GM12801 (cell line): ENCODE measurements around the gene RBPJ.

Source experiments
- CTCF ChIP-seq: IDR thresholded peaks from one replicate; pipeline ENCODE4 v1.5.1; 2011; ENCODE audit warnings: control low read depth; ENCODE audit not compliant: insufficient read length; ENCODE audit errors: extremely low read depth

Gene RBPJ

DNA sequence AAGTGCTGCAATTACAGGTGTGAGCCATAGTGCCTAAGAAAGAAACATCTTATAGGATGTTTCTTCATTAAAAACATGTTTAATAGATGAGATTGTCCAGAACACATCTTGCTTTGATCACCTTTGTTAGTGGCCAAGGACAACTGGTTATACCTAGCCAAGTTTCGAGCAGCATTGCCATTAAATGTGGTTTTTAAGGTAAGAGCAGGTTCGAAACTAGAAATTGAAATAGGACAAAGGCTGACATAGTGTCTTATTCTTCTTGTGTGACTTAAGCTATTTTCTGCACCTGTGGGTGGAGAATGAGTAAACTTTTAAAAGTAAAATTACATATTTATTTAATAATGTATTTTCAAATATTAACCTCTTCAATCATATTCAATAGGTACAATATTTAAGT is 59.0 kb downstream of the RBPJ start:
- no peak for TF ChIP-seq CTCF

DNA sequence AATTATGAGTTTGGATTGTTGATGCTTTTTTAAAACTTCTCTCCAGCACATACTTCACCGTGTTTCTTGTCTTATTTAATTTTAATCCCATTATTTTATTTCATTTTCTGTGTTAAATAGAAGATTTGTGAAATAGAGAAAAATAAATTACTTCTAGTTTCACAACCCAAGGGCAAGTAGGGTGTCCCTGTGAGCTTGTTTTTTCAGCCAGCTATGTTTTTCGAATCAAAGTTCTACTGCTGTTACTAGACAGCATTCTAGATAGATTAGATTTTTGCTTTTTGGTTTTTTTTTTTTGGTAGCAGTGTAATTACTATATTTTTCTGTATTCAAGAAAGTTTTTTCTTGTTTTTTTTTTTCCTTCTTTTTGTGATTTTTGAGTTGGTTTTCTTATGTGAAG is 59.9 kb downstream of the RBPJ start:
- no peak for TF ChIP-seq CTCF

DNA sequence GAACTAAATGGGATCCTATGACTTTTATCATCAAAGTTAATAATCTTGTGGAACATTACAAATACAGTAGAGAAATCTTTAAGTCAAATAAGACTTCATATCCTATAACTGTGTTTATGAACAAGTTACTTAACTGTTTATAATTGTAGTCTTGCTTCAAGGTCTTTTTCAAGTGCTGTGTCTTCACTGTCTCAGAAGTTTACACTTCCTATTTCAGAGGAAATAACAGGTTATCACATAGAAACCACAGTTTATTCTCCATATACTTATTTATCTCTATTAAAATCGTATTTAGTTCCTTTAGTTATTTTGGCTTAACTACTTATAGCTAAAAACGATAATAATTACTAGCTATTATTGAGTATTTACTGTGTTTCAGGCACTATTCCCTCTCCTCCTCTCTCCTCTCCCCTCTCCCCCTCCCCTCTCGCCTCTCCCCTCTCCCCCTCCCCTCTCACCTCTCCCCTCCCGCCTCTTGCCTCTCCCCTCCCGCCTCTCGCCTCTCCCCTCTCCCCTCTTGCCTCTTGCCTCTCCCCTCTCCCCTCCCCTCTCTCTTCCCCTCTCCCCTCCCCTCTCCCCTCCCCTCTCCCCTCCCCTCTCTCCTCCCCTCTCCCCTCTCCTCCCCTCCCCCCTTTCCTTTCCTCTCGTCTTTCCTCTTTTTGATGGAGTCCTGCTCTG is 63.7 kb downstream of the RBPJ start:
- TF ChIP-seq CTCF: no peak

DNA sequence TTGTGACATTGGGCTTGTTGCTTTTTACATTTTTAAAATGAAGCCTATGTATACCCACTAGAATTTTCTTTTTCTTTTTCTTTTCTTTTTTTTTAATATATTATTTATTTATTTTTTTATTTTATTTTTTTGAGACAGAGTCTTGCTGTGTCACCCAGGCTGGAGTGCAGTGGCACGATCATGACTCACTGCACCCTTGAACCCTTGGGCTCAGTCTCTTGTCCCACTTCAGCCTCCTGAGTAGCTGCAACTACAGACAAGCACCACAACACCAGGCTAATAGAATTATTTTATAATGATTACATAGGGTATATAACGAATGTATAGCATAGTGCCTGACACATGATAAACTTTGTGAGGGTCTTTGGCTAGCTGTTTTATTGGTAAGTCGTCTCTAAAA is 64.9 kb downstream of the RBPJ start:
- TF ChIP-seq CTCF: no peak

- no peak for TF ChIP-seq CTCF
Measured at GRCh38 chr4:26386386-26386785, 65.6 kb downstream of the RBPJ start.

DNA sequence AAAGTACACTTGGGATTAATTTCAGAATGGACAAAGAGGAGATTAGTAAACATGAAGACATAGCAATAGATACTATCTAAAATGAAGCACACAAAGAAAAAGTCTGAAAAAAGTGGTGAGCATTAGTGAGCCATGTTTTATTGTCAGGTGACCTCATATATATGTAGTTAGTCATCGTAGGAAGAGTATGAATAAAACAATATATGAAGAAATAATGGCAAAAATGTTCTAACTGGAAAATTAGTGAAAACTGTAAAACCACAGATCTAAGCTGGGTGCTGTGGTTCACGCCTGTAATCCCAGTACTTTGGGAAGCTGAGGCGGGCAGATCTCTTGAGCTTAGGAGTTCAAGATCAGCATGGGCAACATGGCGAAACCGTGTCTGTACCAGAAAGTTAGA is 67.9 kb downstream of the RBPJ start:
- no peak for TF ChIP-seq CTCF

DNA sequence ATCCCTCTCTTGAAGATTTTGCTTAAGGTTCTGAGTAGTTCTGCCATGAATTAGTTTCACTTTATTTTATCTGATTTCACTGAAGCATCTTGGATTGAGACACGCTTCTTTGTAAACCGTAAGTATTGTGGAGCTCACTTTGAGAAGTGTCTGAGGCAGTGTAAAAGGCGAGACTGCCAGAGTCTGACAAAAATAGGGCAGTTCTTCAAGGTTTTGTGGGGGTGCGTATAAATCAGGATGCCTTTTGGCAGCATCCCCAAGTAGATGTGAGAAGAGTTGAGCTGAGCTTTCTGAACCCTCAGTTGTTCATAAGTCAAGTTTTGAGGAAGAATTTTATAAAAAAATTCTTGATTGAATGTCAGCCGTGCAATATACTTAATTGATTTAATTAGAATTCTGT is 76.3 kb downstream of the RBPJ start:
- TF ChIP-seq CTCF: no peak

GRCh38 chr4:26400132-26400531 is 79.3 kb downstream of the RBPJ start:
- TF ChIP-seq CTCF: no peak
